ENCODE results near the gene FASTK. TPM values are rescaled to one million over a fixed set of nuclear protein-coding genes. Genes with fewer than 3 reads are reported as not detected.

Gene FASTK
- total RNA-seq, 2 donors from 2014 or later = 63.3 to 71.1 TPM

- H3K4me3 Mint-ChIP-seq = peak overlapping the region; percentile 95
- ATAC-seq (replicated peaks) = no peak
- no peaks in the 10 kb centered on the region for H3K27me3 Mint-ChIP-seq
- peak overlapping the region; percentile 25 for H3K27ac Mint-ChIP-seq
- peaks cover 21% of the 10 kb centered on the region for H3K4me1 Mint-ChIP-seq
- no peaks in the 10 kb centered on the region for H3K9me3 Mint-ChIP-seq
- H3K36me3 Mint-ChIP-seq (ENCODE audit: low read depth) = peaks cover 37% of the 10 kb centered on the region
Observed at GRCh38 chr7:151061213-151062110, 19.1 kb downstream of the FASTK start.

- Mint-ChIP-seq H3K4me3 (peak overlapping the region; percentile 95), H3K36me3 (ENCODE audit: low read depth) (peaks cover 35% of the 10 kb centered on the region), H3K9me3 (no peaks in the 10 kb centered on the region), H3K4me1 (peaks cover 21% of the 10 kb centered on the region), H3K27me3 (no peaks in the 10 kb centered on the region), H3K27ac (peak overlapping the region; percentile 95)
- no peak for ATAC-seq (replicated peaks)
Observed at GRCh38 chr7:151060416-151061212, 20.0 kb downstream of the FASTK start.

DNA sequence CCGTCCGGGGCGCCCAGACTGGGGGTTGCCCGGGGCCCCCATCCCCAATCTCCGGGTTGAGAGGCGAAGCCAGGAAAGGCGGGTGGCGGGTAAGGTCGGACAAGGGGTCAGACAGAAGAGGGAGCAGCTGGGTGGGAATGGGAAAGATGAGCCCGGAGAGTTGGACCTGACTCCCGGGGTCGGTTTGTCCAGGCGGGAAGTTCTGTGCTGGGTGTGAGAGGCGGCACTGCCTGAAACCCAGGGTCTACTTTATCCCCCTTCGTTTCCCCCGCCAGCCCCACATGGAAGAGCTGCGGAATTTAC, 20.5 kb downstream of the FASTK start:
- ATAC-seq (replicated peaks) = no peak
- Mint-ChIP-seq H3K27ac (peak overlapping the region; percentile 95), H3K36me3 (ENCODE audit: low read depth) (peaks cover 29% of the 10 kb centered on the region), H3K9me3 (no peaks in the 10 kb centered on the region), H3K4me3 (peak overlapping the region; percentile 95), H3K27me3 (no peaks in the 10 kb centered on the region), H3K4me1 (peaks cover 21% of the 10 kb centered on the region)

- Mint-ChIP-seq H3K27me3 (no peaks in the 10 kb centered on the region), H3K27ac (peak within 1 kb of the TSS; percentile 95), H3K9me3 (no peaks in the 10 kb centered on the region), H3K4me3 (peak within 1 kb of the TSS; percentile 95), H3K4me1 (peaks cover 24% of the 10 kb centered on the region), H3K36me3 (ENCODE audit: low read depth) (peaks cover 24% of the 10 kb centered on the region)
- peak; percentile 17 for ATAC-seq (replicated peaks)
Observed at GRCh38 chr7:151059367-151060112, 21.1 kb downstream of the FASTK start, which contains the start of gene SLC4A2. Gene SLC4A2, plus strand, starts transcription at chr7:151059589. Its CDS starts 2,399 bp downstream, at chr7:151061988.

GRCh38 chr7:151058781-151059366, 21.7 kb downstream of the FASTK start:
- peaks cover 17% of the 10 kb centered on the region for H3K36me3 Mint-ChIP-seq (ENCODE audit: low read depth)
- H3K4me1 Mint-ChIP-seq = peaks cover 25% of the 10 kb centered on the region
- H3K27me3 Mint-ChIP-seq = no peaks in the 10 kb centered on the region
- H3K9me3 Mint-ChIP-seq = no peaks in the 10 kb centered on the region
- peak overlapping the region; percentile 95 for H3K27ac Mint-ChIP-seq
- no peak for ATAC-seq (replicated peaks)
- peak overlapping the region; percentile 95 for H3K4me3 Mint-ChIP-seq

GRCh38 chr7:151057989-151058780, 22.4 kb downstream of the FASTK start:
- H3K4me1 Mint-ChIP-seq = peaks cover 25% of the 10 kb centered on the region
- peak overlapping the region; percentile 95 for H3K27ac Mint-ChIP-seq
- peaks cover 10% of the 10 kb centered on the region for H3K36me3 Mint-ChIP-seq (ENCODE audit: low read depth)
- H3K4me3 Mint-ChIP-seq = peak overlapping the region; percentile 95
- ATAC-seq (replicated peaks) = peak; percentile 95
- H3K27me3 Mint-ChIP-seq = no peaks in the 10 kb centered on the region
- H3K9me3 Mint-ChIP-seq = no peaks in the 10 kb centered on the region

DNA sequence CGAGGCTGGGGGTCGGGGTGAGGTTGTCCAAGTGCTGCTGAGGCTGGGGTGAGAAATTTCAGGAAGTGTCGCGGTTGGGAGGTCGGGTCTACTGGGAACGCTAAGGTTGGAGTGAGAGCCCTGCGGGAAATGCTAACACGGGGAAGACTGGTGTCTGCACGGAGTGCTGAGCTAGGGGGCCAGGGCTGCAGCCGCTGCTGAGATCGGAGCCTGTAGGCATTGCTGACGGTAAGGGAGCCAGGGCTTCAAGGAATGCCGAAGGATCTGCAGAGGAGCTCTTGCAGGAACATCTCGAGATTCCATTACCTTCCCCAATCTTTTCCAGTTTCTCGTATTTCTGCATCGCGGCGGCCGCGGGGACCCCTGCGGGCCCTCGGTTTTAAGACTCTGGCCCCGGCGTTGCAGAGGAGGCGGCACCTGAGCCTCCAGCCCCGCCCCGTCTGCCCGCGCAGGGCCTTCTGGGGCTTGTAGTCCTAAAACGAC, 23.1 kb downstream of the FASTK start, which contains the start of gene CDK5:
CDK5 (minus strand) TSS at position 392 of the 483 bp plus-strand sequence; CDS start at position 343, 49 bp downstream.
- Mint-ChIP-seq H3K36me3 (ENCODE audit: low read depth) (peaks cover 9% of the 10 kb centered on the region), H3K27ac (peak within 1 kb of the TSS; percentile 95), H3K4me3 (peak within 1 kb of the TSS; percentile 95), H3K9me3 (no peaks in the 10 kb centered on the region), H3K4me1 (peaks cover 25% of the 10 kb centered on the region), H3K27me3 (no peaks in the 10 kb centered on the region)
- peak; percentile 4 for ATAC-seq (replicated peaks)

GRCh38 chr7:151056666-151057505, 23.7 kb downstream of the FASTK start:
- Mint-ChIP-seq H3K4me3 (peak overlapping the region; percentile 95), H3K36me3 (ENCODE audit: low read depth) (peaks cover 7% of the 10 kb centered on the region), H3K4me1 (peaks cover 25% of the 10 kb centered on the region), H3K27me3 (no peaks in the 10 kb centered on the region), H3K27ac (peak overlapping the region; percentile 95), H3K9me3 (no peaks in the 10 kb centered on the region)
- ATAC-seq (replicated peaks) = no peak

- Mint-ChIP-seq H3K9me3 (no peaks in the 10 kb centered on the region), H3K4me1 (peaks cover 19% of the 10 kb centered on the region), H3K27ac (no peak overlapping the region), H3K27me3 (no peaks in the 10 kb centered on the region), H3K36me3 (ENCODE audit: low read depth) (peaks cover 1% of the 10 kb centered on the region), H3K4me3 (peak overlapping the region; percentile 95)
- no peak for ATAC-seq (replicated peaks)
Observed at GRCh38 chr7:151056283-151056665, 24.3 kb downstream of the FASTK start.

GRCh38 chr7:151053751-151054150, 26.9 kb downstream of the FASTK start:
- no peaks in the 10 kb centered on the region for H3K27me3 Mint-ChIP-seq
- no peaks in the 10 kb centered on the region for H3K9me3 Mint-ChIP-seq
- no peak overlapping the region for H3K4me3 Mint-ChIP-seq
- H3K27ac Mint-ChIP-seq = no peak overlapping the region
- H3K36me3 Mint-ChIP-seq (ENCODE audit: low read depth) = no peaks in the 10 kb centered on the region
- ATAC-seq (replicated peaks) = no peak
- H3K4me1 Mint-ChIP-seq = peaks cover 13% of the 10 kb centered on the region

DNA sequence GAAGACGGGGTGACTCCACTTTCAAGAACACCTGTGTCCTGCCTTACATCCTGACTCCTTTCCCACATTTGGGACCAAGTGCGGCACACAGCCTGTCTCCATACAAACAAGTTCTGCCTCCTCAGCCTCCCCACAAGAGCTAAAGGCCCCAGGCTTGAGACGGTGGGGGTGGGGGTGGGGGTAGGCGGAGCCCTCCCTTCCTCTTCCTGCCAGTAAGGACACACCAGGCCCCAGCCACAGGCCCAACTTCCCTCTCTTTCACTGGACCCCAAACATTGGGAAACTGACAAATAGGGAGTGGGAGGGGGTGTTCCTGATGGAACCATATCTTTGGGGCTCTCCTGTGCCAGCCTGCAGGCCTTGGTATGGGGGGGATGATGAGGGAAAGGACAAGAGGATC, 27.5 kb downstream of the FASTK start:
- no peaks in the 10 kb centered on the region for H3K27me3 Mint-ChIP-seq
- H3K9me3 Mint-ChIP-seq = no peaks in the 10 kb centered on the region
- H3K4me3 Mint-ChIP-seq = no peak overlapping the region
- no peak overlapping the region for H3K27ac Mint-ChIP-seq
- no peaks in the 10 kb centered on the region for H3K36me3 Mint-ChIP-seq (ENCODE audit: low read depth)
- no peak for ATAC-seq (replicated peaks)
- peaks cover 13% of the 10 kb centered on the region for H3K4me1 Mint-ChIP-seq

GRCh38 chr7:151051108-151051507, 29.5 kb downstream of the FASTK start:
- ATAC-seq (replicated peaks) = peak; percentile 67
- no peaks in the 10 kb centered on the region for H3K36me3 Mint-ChIP-seq (ENCODE audit: low read depth)
- no peaks in the 10 kb centered on the region for H3K9me3 Mint-ChIP-seq

More at GRCh38 chr7:151051108-151051507, 29.5 kb downstream of the FASTK start:
- no peak overlapping the region for H3K27ac Mint-ChIP-seq
- no peak overlapping the region for H3K4me3 Mint-ChIP-seq
- peaks cover 3% of the 10 kb centered on the region for H3K4me1 Mint-ChIP-seq
- H3K27me3 Mint-ChIP-seq = no peaks in the 10 kb centered on the region
